Cortex of kidney (tissue), 1 donor: ENCODE measurements around the gene DAPL1.

Experiments used
- DNase-seq: peaks from one replicate; lab custom pipeline; 2025; lab: John Stamatoyannopoulos, UW

The DAPL1 gene

DNA sequence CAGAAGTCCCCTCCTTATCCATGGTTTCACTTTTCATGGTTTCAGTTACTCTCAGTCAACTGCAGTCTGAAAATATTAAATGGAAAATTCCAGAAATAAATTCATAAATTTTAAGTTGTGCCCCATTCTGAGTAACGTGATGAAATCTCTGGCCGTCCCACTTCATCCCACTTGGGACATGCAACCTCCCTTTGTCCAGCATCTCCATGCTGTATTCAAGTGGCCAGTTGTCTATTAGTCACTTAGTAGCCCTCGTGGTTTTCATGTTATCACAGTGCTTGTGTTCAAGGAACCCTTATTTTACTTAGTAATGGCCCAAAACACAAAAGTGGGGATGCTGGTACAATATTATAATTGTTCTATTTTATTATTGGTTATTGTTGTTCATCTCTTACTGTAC, 18.0 kb upstream of the DAPL1 start:
- DNase-seq: no peak

DNA sequence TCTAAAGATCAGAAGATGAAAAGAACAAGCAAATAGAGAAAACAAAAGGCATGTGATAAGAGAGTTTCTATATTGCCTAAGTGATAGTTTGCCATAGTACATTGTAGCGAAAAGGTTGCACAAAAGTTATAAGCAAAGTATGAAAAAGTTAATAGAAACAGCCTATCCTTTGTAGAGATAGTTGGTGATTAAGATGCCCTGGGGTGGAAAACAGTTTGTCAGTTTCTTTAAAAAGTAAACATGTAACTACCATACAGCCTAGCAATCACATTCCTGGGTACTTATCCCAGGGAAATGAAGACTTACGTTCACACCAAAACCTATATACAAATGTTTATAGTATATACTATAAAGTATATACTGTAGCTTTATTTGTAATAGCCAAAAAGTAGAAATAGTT, 16.9 kb upstream of the DAPL1 start:
- DNase-seq: no peak

DNA sequence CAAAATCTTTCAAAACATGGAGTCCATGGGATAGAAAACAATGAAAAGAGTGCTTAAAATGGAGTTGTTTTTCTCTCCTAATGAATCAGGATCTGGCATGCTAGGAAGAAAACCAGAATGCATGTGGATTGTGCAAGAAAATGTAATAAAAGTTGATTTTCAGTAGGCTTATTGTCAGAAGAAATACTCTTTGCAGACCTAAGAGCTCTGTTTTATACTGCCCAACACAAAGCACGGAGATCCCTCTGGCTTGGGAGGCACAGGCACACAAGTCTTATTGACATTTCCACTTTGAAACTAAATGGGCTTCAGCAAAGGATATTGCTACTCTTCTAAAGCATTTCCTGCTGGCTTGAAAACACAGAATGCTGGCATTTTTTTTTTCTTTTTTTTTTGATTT, 15.5 kb upstream of the DAPL1 start:
- DNase-seq: no peak

DNA sequence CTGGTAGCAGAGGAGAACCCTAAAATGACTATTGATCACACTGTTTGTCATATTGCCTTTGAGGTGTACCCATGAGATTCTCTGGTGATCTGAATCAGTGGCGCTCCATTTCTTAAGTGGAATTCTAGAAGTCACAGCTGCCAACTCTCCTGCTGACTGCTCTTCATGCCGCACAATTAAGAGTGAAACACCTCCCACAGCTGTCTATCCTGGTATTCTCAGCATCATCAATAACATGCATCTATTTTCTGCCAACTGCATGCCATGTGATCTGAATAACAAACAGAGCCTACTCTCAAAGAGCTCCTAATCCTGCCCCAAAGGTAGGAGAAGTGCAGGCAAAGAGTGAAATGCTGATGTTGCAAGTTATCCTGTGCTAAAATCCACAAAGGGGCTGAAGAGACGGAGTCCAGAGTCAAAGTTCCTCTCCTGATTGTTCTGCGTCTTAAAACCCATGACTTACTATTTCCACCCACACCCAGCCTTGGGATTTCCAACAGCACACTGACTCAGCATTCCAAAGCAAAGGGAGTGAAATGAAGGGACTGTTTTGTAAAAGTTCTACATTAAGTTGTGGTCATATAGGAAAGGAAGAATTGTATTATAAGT, 13.7 kb upstream of the DAPL1 start:
- DNase-seq: no peak

DNA sequence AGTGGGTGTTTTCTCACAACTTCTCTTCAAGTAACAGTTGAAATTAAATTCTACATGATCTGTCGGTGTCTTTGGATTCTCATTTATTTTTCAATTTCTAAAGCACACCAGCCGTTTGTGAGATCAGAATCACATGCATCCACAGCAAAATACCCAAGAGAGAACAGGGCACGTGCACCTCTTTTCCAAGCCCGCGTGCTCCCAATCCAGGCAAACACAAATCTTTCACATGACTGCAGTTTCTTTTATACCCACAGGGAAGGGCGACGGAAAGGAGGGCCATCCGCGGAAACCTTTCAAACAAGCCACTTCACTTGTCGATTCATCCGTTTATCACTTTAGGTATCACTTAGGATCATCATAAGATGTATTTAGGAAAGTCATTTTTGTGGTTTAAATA, 13.0 kb upstream of the DAPL1 start:
- no peak for DNase-seq

DNA sequence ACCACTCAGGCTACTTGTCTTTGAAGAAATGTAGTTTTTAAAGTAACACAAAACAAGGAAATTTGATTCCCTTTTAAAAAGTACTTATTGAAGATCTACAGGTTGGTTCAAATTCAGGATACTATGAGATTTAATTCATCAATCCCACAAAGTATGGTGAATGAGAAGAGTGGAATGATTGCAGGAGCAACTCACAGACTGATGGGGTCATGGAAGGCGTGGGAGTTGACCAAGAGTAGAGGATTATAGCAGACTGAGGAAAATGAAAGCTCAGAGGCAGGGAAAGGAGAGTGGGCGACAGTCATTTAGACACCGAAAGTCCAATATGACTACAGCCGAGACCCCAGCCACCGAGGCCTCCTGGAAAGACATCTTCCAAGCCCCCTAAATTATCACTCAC, 12.5 kb upstream of the DAPL1 start:
- no peak for DNase-seq

DNA sequence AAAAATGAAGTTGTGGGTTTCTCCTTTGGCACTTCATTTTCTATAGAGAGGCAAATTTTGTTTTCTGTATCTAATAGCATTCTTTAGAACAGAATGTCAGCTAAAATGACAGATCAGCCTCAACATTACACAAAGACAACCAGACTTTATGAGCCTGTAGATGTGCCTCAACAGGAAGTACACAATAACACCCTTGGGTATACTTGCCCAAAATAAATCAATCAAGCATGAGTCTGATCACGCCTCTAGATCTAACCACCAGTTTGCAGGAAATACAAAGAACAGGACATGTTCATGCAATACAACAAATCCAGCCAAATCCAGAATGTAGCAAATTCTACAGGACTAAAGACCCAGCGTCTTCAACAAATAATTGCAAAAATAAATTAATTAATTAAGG, 11.2 kb upstream of the DAPL1 start:
- DNase-seq: no peak

DNA sequence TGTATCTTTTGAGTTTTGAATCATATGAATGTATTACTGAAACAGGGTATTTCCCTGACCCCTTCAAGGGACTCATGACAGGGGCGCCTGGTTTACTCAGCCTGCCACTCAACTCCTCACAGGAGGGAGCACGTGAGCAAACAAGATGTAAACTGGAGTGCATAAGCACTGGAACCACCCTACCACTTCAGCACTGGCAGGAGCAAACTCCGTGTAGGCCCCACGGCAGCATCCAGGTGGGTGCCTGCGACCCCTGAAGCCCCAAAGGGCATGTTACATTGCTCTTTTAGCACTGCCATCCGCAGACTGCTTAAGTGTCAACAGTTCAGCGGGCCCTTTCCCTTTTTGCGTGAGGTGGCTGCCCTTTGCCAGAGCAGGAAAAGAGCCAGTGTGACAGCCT, 8.2 kb upstream of the DAPL1 start:
- DNase-seq: no peak

DNA sequence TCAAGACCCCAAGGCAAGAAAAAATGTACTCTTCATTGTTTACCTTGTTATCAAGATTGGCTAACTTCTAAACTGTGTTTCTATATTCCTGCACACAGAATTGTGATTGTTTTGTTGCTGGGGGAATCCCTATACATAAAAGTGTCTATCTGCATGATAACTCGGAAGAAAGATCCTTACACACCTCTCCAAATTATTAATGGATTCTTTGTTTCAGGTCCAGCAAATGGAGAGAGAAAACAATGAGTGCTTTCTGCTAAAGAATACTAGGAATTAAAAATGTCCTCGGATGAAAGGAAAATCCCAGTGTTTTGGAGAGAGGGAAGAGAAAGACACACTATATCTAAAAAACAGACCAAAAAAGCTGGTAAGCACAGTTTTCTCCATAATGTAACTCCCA, 6.2 kb upstream of the DAPL1 start:
- no peak for DNase-seq

DNA sequence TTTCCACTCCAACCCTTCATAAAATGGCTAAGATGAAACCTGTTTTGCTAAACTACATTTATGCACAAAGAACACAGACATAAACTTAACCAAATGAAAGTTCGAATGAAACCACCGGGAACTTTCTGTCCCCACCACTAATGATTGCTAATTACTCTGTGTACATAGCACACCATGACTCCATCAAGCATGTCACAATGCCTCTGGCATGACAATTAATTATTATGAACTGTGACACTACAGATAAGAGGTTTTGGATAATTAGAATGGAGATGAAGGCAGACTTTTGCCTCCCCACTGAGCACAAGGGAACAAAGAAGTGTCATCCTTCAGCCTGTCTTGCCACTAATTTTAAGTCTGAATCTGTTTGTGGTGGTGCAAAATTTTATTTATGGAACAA, 1.5 kb downstream of the DAPL1 start:
- no peak for DNase-seq

DNA sequence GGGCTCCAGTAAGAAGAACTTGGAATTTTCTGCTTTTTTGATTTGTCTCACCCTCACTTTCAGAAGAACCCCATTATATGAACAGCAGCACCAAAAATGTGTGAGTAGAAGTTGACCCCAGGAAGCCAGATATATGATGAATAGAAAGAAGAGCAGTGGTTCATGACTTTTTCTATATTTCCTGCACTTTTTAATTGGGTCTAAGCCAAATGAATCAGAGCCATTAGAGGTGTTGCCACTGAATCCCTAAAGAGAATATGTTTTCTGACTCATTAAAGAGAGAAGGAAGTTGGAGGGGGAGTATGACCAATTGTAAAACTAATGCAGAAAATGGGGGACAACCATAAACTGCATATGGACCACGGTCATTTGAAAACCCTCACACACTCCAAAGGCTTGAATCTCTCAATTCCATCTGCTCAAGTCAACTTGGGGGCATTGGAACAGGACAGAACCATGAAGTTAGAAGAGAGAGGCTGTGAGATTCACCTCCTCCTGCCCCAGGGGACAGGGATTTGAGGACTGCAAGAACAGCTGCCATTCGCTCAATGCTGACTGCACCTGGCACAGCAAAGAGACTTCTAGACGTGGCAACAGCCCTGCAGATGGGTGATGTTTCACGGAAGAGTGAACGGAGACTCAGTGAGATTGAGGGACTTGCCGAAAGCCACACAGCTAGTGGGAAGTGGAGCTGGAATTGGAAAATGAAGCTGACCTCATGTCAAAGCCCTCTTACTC, 3.0 kb downstream of the DAPL1 start:
- no peak for DNase-seq

DNA sequence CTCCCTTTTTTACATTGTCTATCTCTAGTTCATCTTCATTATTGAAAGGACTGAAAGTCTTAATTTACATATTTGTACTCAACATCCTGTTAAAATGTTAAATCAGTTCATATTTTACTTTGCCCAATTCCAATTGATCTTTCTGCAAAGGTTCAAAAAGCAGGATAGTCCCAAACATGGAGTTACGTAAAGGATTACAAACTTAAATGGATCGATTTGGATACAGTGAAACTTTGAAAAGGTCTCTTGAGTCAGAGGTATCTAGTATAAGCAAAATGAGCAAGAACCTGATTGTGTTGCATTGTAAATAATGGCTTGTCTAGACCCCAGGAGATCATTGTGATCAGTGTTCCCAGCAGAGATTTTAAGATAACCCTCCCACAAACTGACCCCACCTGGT, 4.1 kb downstream of the DAPL1 start:
- no peak for DNase-seq

DNA sequence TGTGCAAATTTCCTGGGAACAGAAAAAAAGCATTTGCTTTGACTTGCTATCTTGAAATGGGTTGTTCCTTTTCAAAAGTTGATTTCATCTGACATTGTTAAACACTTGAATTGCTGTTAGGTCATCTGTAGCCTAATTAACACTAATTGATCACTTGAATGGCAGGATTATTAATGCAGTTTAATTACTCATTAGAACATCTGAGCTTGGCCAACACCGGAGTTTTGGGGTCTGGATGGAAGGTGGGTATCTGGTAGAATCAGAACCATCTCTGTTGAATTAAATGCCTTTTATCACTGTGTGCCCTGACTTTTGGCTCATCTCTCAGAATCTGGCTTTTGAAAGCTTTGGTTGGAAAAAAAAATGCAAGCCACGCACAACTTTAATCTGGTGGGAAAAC, 8.4 kb downstream of the DAPL1 start:
- no peak for DNase-seq

DNA sequence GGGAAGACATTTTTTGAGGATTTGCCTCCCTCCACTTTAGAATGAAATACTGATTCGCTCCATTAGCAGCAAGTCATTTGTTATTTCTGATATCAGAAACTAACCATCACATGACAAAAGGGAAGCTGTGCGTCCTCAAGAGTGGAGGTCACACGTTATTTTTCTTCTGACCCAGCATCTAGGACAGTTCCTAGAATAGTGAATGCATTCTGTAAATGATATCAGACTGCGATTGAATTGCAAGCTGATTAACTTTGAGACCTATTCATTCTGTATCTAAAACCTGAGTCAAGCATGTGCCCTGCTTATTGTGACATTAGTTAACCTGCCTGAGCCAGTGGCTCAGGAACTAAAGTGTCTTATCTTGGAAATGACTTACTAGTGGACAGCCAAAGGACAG, 10.1 kb downstream of the DAPL1 start:
- no peak for DNase-seq

DNA sequence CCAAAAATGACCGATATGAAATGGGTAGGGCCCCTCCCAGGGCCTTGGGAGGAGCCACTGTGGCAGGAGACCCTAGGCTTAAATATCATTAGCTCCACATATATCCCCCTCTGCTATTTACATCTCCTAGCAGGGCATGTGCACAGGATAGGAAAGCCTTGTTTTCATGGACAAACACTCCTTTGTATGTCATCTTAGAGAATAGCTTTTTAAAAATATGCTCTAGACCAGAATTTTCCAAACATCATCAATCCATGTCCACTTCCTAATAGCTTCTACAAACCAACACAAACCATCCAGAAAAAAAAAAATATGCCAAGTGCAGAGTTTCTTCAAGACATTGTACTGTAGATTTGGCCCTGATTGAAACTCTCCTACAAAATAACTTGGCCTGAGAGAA, 10.8 kb downstream of the DAPL1 start:
- DNase-seq: no peak

DNA sequence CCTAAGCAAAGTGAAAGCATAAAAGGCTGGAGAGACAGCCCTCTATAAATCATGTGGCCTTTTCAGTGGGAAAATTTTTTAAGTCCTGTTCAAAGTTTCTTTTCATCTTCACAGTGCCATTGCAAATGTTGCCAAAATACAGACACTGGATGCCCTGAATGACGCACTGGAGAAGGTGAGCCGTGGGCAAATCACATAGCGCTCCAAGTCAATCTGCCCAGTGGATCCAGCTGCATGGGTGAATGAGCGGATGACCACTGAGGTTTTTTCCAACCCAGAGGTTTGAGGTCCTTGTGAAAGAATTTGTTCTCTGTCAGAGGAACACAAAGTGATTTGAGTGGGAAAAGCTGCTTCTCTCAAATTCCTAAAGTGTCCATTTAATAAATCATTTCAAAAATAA, 11.8 kb downstream of the DAPL1 start:
- no peak for DNase-seq

DNA sequence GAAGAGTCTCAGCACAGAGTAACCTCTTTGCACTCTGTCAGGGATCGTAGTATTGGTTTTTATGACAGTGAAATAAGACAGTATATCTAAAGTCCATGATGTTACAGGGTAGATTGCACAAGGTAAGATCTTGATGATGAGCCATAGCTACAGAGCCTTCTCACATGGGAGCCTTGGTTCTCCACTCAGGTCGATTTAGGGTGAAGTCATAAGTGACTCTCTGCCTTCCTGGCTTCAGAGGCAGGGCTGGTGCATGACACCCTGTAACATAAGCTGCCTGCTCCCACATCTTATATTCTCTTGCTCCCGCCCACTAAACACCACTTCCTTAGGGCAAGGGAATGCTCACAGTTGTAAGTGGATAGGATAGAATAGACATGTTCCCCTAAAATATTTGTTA, 13.3 kb downstream of the DAPL1 start:
- no peak for DNase-seq

DNA sequence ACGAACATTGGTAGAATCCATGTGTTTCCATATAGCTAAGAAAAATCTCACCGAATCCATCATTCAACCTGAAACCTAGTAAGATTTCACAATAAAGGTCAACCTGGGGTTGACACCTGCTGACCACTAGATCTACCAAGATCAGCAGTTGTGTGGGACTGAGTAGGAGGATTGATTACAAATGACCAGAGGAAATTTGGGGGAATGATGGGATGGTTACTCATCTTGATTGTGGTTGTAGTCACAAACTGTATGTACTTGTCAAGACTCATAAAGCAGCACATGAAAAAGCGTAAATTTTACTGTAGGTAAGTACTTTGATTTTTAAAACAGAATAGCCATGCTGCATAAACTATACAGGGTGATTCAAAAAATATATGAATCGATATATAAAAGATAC, 14.7 kb downstream of the DAPL1 start:
- DNase-seq: no peak

DNA sequence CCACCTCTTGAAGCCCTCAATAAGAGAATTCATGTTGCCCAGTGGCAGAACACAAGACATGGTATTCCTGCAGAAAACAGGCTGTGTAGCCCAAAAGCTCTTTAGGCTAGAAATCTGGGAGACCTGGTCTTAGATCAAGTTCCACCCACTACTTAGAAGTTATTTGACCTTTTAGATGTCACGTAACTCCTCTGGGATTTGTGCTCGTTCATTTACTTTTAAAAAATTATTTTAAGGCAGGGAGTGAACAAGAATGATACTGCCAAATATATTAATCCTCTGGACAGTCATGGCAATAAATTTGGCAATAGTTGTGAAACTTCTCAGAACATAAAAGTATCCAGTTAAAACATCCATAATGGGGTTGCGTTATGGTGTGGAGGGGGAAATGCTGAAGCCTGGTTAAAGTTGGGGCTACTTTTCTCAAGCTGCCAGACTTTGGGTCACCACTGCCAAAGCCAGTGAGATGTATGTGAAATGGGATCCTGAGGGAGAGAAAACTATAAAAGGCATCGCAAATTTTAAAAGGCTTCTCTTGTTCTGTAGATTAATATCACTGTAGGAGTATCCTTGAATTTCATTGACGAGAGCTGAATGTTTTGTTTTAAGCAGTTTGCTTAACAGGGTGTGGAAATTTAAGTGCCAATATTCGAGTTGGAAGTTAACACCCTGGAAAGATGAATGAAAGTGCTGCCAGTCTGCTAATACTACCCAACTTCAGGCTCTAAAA, 15.8 kb downstream of the DAPL1 start:
- no peak for DNase-seq

DNA sequence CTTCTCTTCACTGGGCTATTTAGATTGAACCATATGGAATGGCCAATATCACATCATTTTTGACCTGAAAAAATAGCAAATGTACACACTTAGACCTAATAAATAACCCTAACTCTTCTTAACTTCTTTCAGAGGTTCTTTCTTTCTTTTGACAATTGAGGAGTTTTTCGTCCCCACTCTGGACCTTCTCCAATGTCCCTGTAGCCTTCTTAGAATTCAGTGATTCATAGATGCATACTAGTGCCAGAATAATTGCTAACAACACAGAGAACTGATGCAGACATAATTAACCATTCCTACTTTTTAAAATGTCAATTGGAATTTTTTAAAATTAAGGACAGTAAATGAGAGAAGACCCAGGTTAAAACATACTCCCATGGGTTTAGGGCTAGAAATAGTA, 20.0 kb downstream of the DAPL1 start:
- DNase-seq: no peak

DNA sequence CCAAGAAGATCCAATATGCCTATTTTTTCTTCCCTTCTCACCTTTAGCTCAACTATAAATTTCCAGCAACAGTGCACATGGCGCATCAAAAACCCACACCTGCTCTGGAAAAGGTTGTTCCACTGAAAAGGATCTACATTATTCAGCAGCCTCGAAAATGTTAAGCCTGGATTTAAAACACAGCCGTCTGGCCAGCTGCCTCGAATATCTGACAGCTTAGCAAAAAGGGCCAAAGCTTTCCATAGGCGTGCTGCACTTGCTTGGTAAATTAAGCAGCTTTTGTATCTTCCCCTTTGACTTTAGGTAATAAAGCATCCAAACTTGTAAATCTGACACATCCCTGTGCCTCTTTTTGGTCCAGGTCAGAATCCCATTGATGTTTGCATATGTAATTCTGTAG, 20.5 kb downstream of the DAPL1 start:
- DNase-seq: no peak

DNA sequence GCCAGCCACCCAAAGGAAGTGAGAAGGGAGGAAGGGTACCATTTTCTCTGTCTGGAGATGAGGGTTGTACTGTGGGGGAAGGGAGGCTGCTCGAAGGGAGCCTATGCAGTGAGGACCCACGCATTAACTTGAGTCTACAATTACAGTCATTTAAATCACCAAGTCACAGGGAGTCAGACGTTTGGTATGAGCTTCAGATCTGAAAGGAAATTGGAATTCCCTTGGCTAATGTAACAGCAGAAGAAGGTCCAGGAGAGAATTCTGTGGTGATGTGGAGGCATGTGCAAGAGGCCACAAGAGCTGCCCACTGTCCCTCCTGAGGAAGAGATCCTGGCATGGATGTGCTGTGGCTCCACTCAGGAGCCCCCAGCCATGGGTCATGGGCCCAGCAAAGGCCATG, 22.5 kb downstream of the DAPL1 start:
- no peak for DNase-seq

DNA sequence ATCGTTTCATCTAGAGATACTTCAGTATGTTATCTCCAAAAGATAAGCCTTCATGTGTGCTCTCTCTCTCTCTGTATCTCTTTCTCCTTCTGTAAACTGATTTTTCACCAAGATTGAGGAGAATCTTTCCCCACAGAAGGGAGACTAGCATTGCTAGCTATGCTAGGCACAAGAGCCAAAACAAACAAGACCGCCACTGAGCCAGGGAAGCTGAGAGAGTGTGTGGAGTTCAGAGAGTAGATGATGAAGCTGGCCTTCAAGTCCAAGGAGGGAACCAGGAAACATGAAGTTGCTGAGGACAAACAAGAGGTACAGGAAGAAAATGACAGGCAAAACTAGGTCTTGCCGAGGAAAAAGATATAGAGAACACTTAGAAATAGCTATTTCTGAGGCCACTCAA, 23.4 kb downstream of the DAPL1 start:
- DNase-seq: no peak

DNA sequence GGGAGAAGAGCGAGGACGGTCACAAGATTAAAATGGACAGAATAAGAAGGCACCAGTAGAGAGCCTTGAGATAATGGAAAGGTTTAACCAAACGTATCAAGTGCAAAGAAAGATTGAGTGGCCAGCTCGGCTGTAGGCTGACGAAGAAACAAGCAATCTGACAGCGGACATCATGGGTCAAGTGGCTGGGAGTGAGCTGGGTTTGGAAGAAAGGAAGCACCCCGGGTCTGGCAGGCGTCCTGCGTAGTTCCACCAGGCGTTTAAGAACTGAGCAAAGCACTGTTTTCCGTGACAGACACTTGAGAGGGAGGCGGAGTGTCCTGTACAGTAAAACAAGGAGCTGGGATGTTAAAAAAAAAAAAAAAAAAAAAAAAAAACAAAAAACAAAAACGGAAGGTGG, 27.1 kb downstream of the DAPL1 start:
- DNase-seq: no peak
